Lower leg skin (tissue), 4 donors: ENCODE results near the gene CASTOR1. TPM values are rescaled to one million over a fixed set of nuclear protein-coding genes. Genes with fewer than 3 reads are reported as not detected.

ENCODE experiments used
- DNase-seq, 2 donors: peaks; one replicate each; pipeline ENCODE4 v3.0.0-alpha.2; 2019; ENCODE audit warnings: low spot score in 2 of 2
- H3K4me3 ChIP-seq: fragments of 200-600 bp; sonication (generic); 2 replicates; pipeline ENCODE4 v1.5.1; 2017; ENCODE audit warnings: mild to moderate bottlenecking, low read depth; ENCODE audit not compliant: poor library complexity, severe bottlenecking
- POLR2A ChIP-seq, 2 donors: fragments of 450-650 bp; IDR thresholded peaks; one replicate each; pipeline ENCODE4 v1.6.1; 2016 to 2017; ENCODE audit warnings: antibody characterized with exemption in 2 of 2, mild to moderate bottlenecking in 1 of 2, moderate library complexity in 1 of 2
- WGBS, 2 donors: methylation state at CpG; one replicate each; pipeline ENCODE4 v1.1.5; 2018; 5-methylcytosine and 5-hydroxymethylcytosine counted together
- intact Hi-C: fragments of 100-400 bp; cut with DNase I; formaldehyde crosslinking; loops from one replicate; pipeline ENCODE4 v1.15.0; 2023; ENCODE audit warnings: low total_unique reads
- total RNA-seq, 4 donors: library from RNA; depleted of rRNA; stranded (reverse); fragments of >200 nt; gene quantifications; one replicate each; pipeline ENCODE4 v1.1.0, GENCODE V29; 2016
- TF ChIP-seq, protein P1 (sequence below), 3 donors: fragments of 450-650 bp; IDR thresholded peaks; one replicate each; pipeline ENCODE4 v1.5.1; 2016; ENCODE audit warnings: antibody characterized with exemption in 3 of 3, mild to moderate bottlenecking in 3 of 3, moderate library complexity in 2 of 3

CASTOR1 gene
- total RNA-seq, 4 donors from 2014 or later: 16.3 to 38.1 (median 22.6) TPM

GRCh38 chr22:30317778-30318177 is 28.5 kb upstream of the CASTOR1 start:
- DNase-seq: no peak
- no peak overlapping the region for H3K4me3 ChIP-seq
- intact Hi-C loops: no loop called here
- WGBS, 2 donors: 89 to 100% methylated on average over 1 of the region's 1 CpG
- no peak for TF ChIP-seq POLR2A (IDR thresholded peaks at IDR 0.05)
- TF ChIP-seq, protein P1, sequence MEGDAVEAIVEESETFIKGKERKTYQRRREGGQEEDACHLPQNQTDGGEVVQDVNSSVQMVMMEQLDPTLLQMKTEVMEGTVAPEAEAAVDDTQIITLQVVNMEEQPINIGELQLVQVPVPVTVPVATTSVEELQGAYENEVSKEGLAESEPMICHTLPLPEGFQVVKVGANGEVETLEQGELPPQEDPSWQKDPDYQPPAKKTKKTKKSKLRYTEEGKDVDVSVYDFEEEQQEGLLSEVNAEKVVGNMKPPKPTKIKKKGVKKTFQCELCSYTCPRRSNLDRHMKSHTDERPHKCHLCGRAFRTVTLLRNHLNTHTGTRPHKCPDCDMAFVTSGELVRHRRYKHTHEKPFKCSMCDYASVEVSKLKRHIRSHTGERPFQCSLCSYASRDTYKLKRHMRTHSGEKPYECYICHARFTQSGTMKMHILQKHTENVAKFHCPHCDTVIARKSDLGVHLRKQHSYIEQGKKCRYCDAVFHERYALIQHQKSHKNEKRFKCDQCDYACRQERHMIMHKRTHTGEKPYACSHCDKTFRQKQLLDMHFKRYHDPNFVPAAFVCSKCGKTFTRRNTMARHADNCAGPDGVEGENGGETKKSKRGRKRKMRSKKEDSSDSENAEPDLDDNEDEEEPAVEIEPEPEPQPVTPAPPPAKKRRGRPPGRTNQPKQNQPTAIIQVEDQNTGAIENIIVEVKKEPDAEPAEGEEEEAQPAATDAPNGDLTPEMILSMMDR (IDR thresholded peaks at IDR 0.05): no peak

GRCh38 chr22:30315962-30316576 is 26.8 kb upstream of the CASTOR1 start:
- intact Hi-C loops: no loop called here
- H3K4me3 ChIP-seq: no peak overlapping the region
- TF ChIP-seq POLR2A (IDR thresholded peaks at IDR 0.05): no peak
- TF ChIP-seq, protein P1 (IDR thresholded peaks at IDR 0.05): no peak
- DNase-seq: no peak
- 83 to 92% methylated on average over 2 of the region's 2 CpGs for WGBS, 2 donors

DNA sequence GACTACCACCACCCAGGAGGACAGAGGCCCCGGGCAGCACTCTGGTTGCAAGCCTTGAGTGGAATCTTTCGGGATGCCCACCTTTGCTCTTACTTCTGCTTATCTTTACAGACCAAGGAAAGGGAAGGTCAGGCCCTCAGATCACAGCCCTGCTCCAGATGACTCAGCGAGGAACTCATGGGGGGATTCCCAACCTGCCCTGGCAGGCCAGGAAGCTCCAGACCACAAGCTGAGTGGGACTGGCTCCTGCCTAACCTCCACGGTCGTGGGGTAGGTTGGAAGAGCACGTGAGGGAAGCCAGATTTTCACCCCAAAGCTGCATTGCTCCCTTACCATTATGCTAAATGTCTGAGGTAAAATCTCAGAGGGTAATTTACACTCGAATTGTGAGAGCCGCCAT is 25.6 kb upstream of the CASTOR1 start:
- TF ChIP-seq, protein P1 (IDR thresholded peaks at IDR 0.05): no peak
- TF ChIP-seq POLR2A (IDR thresholded peaks at IDR 0.05): no peak
- 62 to 83% methylated on average over 7 to 8 of the region's 8 CpGs for WGBS, 2 donors
- no peak overlapping the region for H3K4me3 ChIP-seq
- intact Hi-C loops: no loop called here
- no peak for DNase-seq

DNA sequence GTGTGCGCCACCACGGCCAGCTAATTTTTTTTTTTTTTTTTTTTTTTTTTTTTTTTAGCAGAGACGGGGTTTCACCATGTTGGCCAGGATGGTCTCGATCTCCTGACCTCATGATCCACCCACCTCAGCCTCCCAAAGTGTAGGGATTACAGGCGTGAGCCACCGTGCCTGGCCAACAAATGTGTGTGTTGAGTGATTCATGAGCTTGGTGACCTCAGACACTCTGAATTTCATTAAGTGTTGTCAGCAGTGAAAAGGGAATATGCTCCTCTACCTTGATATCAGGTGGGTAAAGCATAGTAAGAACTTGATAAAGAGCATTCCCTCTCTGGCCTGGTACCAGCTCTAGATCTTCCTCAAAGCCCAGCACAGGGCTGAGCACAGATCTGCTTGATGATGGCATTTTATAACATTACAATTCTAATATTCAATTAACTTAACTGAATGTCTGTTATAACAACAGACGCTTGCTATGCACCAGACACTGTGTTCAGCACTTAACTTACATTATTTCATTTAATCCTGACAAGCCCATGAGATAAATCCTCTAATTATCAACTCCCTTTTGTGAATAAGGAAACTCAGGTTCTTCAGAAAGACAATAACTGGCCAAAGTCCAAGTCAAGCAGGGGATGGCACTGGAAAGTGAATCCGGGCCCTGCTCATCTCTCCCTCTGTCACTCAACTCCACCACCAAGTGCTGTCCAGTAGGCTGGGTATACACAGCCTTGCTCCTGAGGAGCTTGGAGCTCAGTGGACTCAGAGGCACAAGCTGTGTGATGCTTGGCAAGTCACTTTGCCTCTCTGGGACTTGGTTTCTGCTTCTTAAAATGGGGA is 24.4 kb upstream of the CASTOR1 start:
- 73 to 76% methylated on average over 7 to 8 of the region's 8 CpGs for WGBS, 2 donors

GRCh38 chr22:30312053-30312452 is 22.7 kb upstream of the CASTOR1 start:
- TF ChIP-seq POLR2A (IDR thresholded peaks at IDR 0.05): no peak
- TF ChIP-seq, protein P1 (IDR thresholded peaks at IDR 0.05): no peak
- DNase-seq: no peak
- no peak overlapping the region for H3K4me3 ChIP-seq
- intact Hi-C loops: no loop called here
- 36 to 56% methylated on average over 6 of the region's 6 CpGs for WGBS, 2 donors

More for the DNA sequence above, 24.4 kb upstream of the CASTOR1 start:
- no peak for DNase-seq
- intact Hi-C loops: no loop called here
- TF ChIP-seq POLR2A (IDR thresholded peaks at IDR 0.05): no peak
- TF ChIP-seq, protein P1 (IDR thresholded peaks at IDR 0.05): no peak
- no peak overlapping the region for H3K4me3 ChIP-seq
